Stimulated activated CD8-positive, alpha-beta memory T cell treated with anti-CD3 and anti-CD28 coated beads, Interleukin-12 subunit alpha, Interleukin-12 subunit beta, amount 100 ng/mL, for 24 hours (primary cell): ENCODE results near the gene STOX2.
"Not testable (repeated sequence)": the region's sequence is repeated elsewhere in the genome, so short reads cannot be mapped to it uniquely, and the experiment has no call there.

Experiments
- DNase-seq: peaks from one replicate; pipeline ENCODE4 v3.0.0-alpha.2; 2020; ENCODE audit errors: extremely low read depth

STOX2 gene

GRCh38 chr4:183936047-183936446 lies 30.9 kb downstream of the STOX2 start:
- DNase-seq = no peak

- no peak for DNase-seq
These were observed 31.7 kb downstream of the STOX2 start for GRCh38 chr4:183936574-183937345.

GRCh38 chr4:183940864-183941263 lies 35.8 kb downstream of the STOX2 start:
- DNase-seq = no peak

- DNase-seq = no peak
These were observed 36.9 kb downstream of the STOX2 start for GRCh38 chr4:183941964-183942363.

GRCh38 chr4:183945741-183946140 lies 40.6 kb downstream of the STOX2 start:
- no peak for DNase-seq

- no peak for DNase-seq
These were observed 45.4 kb downstream of the STOX2 start for GRCh38 chr4:183950536-183950935.

- not testable (repeated sequence) for DNase-seq
These were observed 47.5 kb downstream of the STOX2 start for GRCh38 chr4:183952652-183953051.

- no peak for DNase-seq
These were observed 54.4 kb downstream of the STOX2 start for GRCh38 chr4:183959319-183960045.

- no peak for DNase-seq
These were observed 54.9 kb downstream of the STOX2 start for GRCh38 chr4:183960046-183960420.

- DNase-seq = no peak
These were observed 55.9 kb downstream of the STOX2 start for GRCh38 chr4:183960962-183961541.

- DNase-seq = no peak
These were observed 56.7 kb downstream of the STOX2 start for GRCh38 chr4:183961795-183962194.

- no peak for DNase-seq
These were observed 57.3 kb downstream of the STOX2 start for GRCh38 chr4:183962419-183962818.

GRCh38 chr4:183966371-183966770 lies 61.3 kb downstream of the STOX2 start:
- no peak for DNase-seq

GRCh38 chr4:183967266-183967665 lies 62.2 kb downstream of the STOX2 start:
- DNase-seq = no peak

- DNase-seq = no peak
These were observed 63.4 kb downstream of the STOX2 start for GRCh38 chr4:183968502-183968901.

- no peak for DNase-seq
These were observed 63.8 kb downstream of the STOX2 start for GRCh38 chr4:183968931-183969330.

GRCh38 chr4:183969596-183969995 lies 64.5 kb downstream of the STOX2 start:
- DNase-seq = no peak

GRCh38 chr4:183971929-183972490 lies 66.9 kb downstream of the STOX2 start:
- no peak for DNase-seq

GRCh38 chr4:183977707-183978106 lies 72.6 kb downstream of the STOX2 start:
- DNase-seq = no peak

GRCh38 chr4:183984566-183984965 lies 79.5 kb downstream of the STOX2 start:
- DNase-seq = no peak

GRCh38 chr4:183985786-183986185 lies 80.7 kb downstream of the STOX2 start:
- DNase-seq = no peak

GRCh38 chr4:183986291-183986970 lies 81.3 kb downstream of the STOX2 start:
- no peak for DNase-seq
